Keratinocyte (primary cell): ENCODE results near the gene DPH6. TPM values are rescaled to one million over a fixed set of nuclear protein-coding genes. Genes with fewer than 3 reads are reported as not detected.

Source experiments
- DNase-seq: peaks from one replicate; pipeline ENCODE4 v3.0.0-alpha.2; 2011; ENCODE audit warnings: low read depth, missing footprints, low spot score
- FAIRE-seq: peaks from 2 replicates; lab custom pipeline; 2011; peaks lifted over from hg19 to GRCh38; lab: Jason Lieb, UNC
- H2AFZ ChIP-seq: 2 replicates; pipeline ENCODE4 v1.6.0; 2012; ENCODE audit warnings: low read length, control low read depth, inconsistent platforms; ENCODE audit not compliant: control insufficient read depth
- H3K27ac ChIP-seq: 2 replicates; pipeline ENCODE4 v1.5.1; 2011; ENCODE audit warnings: low read length; ENCODE audit not compliant: control insufficient read depth, insufficient read depth
- H3K27me3 ChIP-seq: 3 replicates; pipeline ENCODE4 v1.6.0; 2011; ENCODE audit warnings: low read length; ENCODE audit not compliant: control insufficient read depth, insufficient read depth; ENCODE audit errors: extremely low read depth
- H3K36me3 ChIP-seq, 2 experiments: 2 replicates in 1 of 2; 3 replicates in 1 of 2; pipeline ENCODE4 v1.5.1; 2011; ENCODE audit warnings: low read length in 2 of 2, mild to moderate bottlenecking in 1 of 2; ENCODE audit not compliant: control insufficient read depth in 2 of 2, insufficient read depth in 2 of 2; ENCODE audit errors: extremely low read depth in 1 of 2
- H3K4me1 ChIP-seq: 3 replicates; pipeline ENCODE4 v1.5.1; 2011; ENCODE audit warnings: low read length; ENCODE audit not compliant: control insufficient read depth, insufficient read depth; ENCODE audit errors: extremely low read depth
- H3K4me2 ChIP-seq: 3 replicates; pipeline ENCODE4 v1.6.0; 2011; ENCODE audit warnings: low read depth, low read length; ENCODE audit not compliant: control insufficient read depth, insufficient read depth; ENCODE audit errors: extremely low read depth
- H3K4me3 ChIP-seq, 3 experiments: fragments of 200-600 bp in 1 of 3; sonication (generic) in 1 of 3; 2 replicates in 2 of 3; 3 replicates in 1 of 3; pipeline ENCODE4 v1.5.1; 2011 to 2016; ENCODE audit warnings: low read length in 3 of 3, mild to moderate bottlenecking in 3 of 3, control low read depth in 2 of 3, inconsistent platforms in 1 of 3, low read depth in 1 of 3, mixed read lengths in 1 of 3, mixed run types in 1 of 3, moderate library complexity in 1 of 3; ENCODE audit not compliant: control insufficient read depth in 2 of 3, insufficient read depth in 2 of 3; ENCODE audit errors: extremely low read depth in 1 of 3
- H3K79me2 ChIP-seq: 2 replicates; pipeline ENCODE4 v1.6.0; 2012; ENCODE audit warnings: low read length; ENCODE audit not compliant: control insufficient read depth, insufficient read depth
- H3K9ac ChIP-seq: 3 replicates; pipeline ENCODE4 v1.6.0; 2011; ENCODE audit warnings: low read length; ENCODE audit not compliant: control insufficient read depth, insufficient read depth; ENCODE audit errors: extremely low read depth
- H3K9me1 ChIP-seq: 3 replicates; pipeline ENCODE4 v1.6.0; 2011; ENCODE audit warnings: low read length; ENCODE audit not compliant: control insufficient read depth, insufficient read depth; ENCODE audit errors: extremely low read depth
- H3K9me3 ChIP-seq: 2 replicates; pipeline ENCODE4 v1.5.1; 2012; ENCODE audit warnings: low read depth, low read length; ENCODE audit not compliant: control insufficient read depth
- H4K20me1 ChIP-seq: 3 replicates; pipeline ENCODE4 v1.6.0; 2011; ENCODE audit warnings: low read length; ENCODE audit not compliant: control insufficient read depth, insufficient read depth; ENCODE audit errors: extremely low read depth
- CTCF ChIP-seq, 3 experiments: IDR thresholded peaks in 1 of 3; conservative IDR thresholded peaks in 1 of 3; optimal IDR thresholded peaks in 1 of 3; 2 replicates in 2 of 3; 3 replicates in 1 of 3; pipeline versions ENCODE3 to v1.5.1; 2011; ENCODE audit warnings: low read length in 3 of 3, mild to moderate bottlenecking in 3 of 3, moderate library complexity in 2 of 3, control low read depth in 1 of 3, inconsistent platforms in 1 of 3; ENCODE audit not compliant: insufficient read depth in 2 of 3; ENCODE audit errors: extremely low read depth in 1 of 3
- EZH2 ChIP-seq: IDR thresholded peaks from one replicate; pipeline ENCODE4 v1.6.1; 2012; ENCODE audit warnings: inconsistent platforms, mild to moderate bottlenecking, low read length, moderate library complexity
- dilution Hi-C: fragments of 300-500 bp; cut with MboI; formaldehyde crosslinking; loops from one replicate; pipeline ENCODE4 v1.7.0; 2020; ENCODE audit warnings: low sequenced_read_pairs; ENCODE audit not compliant: extremely low pct_ligation_motif_present
- polyA plus RNA-seq, 5 experiments: library from polyadenylated mRNA; depleted of rRNA in 3 of 5; stranded (reverse) in 3 of 5; stranded (forward) in 1 of 5; unstranded in 1 of 5; fragments of >200 nt; gene quantifications; 1 replicate in 1 of 5; 2 replicates in 3 of 5; 3 replicates in 1 of 5; pipeline versions ENCODE4 v1.2.1 to v1.2.3, GENCODE V29; 2011 to 2012; ENCODE audit warnings: missing spikeins in 2 of 5, low read depth in 1 of 5, low replicate concordance in 1 of 5

Gene DPH6
- polyA plus RNA-seq, 1 donor (not counting 4 experiments of a cell fraction or from before 2014, with no cell fraction given), result 13.6 TPM

GRCh38 chr15:35567392-35567791 lies 21.4 kb upstream of the DPH6 start:
- Histone ChIP-seq H3K27me3 (no peaks in the 10 kb centered on the region), H3K4me1 (no peaks in the 10 kb centered on the region), H3K79me2 (no peaks in the 10 kb centered on the region), H3K27ac (no peak overlapping the region), H3K36me3 (no peaks in the 10 kb centered on the region), H3K9me1 (no peaks in the 10 kb centered on the region), H3K4me2 (no peak overlapping the region), H2AFZ (no peak overlapping the region), H3K9ac (no peak overlapping the region), H3K4me3 (no peak overlapping the region), H3K9me3 (no peaks in the 10 kb centered on the region), H4K20me1 (no peaks in the 10 kb centered on the region)
- TF ChIP-seq CTCF (optimal IDR thresholded peaks at IDR 0.05 in 1 of 3, IDR thresholded peaks at IDR 0.05 in 1 of 3, conservative IDR thresholded peaks at IDR 0.05 in 1 of 3; ENCODE audit: extremely low read depth in 1 of 3, insufficient read depth in 2 of 3, low read length in 3 of 3) (no peak), EZH2 (no peak)
- FAIRE-seq (no peak), DNase-seq (no peak)
- dilution Hi-C loops, result no loop called here

GRCh38 chr15:35566991-35567390 lies 21.0 kb upstream of the DPH6 start:
- TF ChIP-seq CTCF (optimal IDR thresholded peaks at IDR 0.05 in 1 of 3, IDR thresholded peaks at IDR 0.05 in 1 of 3, conservative IDR thresholded peaks at IDR 0.05 in 1 of 3; ENCODE audit: extremely low read depth in 1 of 3, insufficient read depth in 2 of 3, low read length in 3 of 3) (no peak), EZH2 (no peak)
- H3K27me3 ChIP-seq, result no peaks in the 10 kb centered on the region
- no peak for FAIRE-seq

More at GRCh38 chr15:35566991-35567390, 21.0 kb upstream of the DPH6 start:
- Histone ChIP-seq H3K27ac (no peak overlapping the region), H3K9me3 (no peaks in the 10 kb centered on the region), H3K79me2 (no peaks in the 10 kb centered on the region), H3K4me2 (no peak overlapping the region), H3K4me1 (no peaks in the 10 kb centered on the region), H4K20me1 (no peaks in the 10 kb centered on the region), H3K9me1 (no peaks in the 10 kb centered on the region), H3K36me3 (no peaks in the 10 kb centered on the region), H3K4me3 (no peak overlapping the region), H3K9ac (no peak overlapping the region), H2AFZ (no peak overlapping the region)
- DNase-seq, result no peak
- dilution Hi-C loops, result no loop called here
